Fibroblast of lung (primary cell): Measurements from ENCODE around the gene PTMA.

ENCODE experiments used
- EZH2 ChIP-seq: IDR thresholded peaks from 2 replicates; pipeline ENCODE4 v1.5.1; 2012; ENCODE audit warnings: low read length, control low read depth, mild to moderate bottlenecking; ENCODE audit errors: missing control alignments
- TF ChIP-seq, protein P1 (sequence below), 2 donors: IDR thresholded peaks in 1 of 2; conservative IDR thresholded peaks in 1 of 2; 1 replicate in 1 of 2; 2 replicates in 1 of 2; pipeline ENCODE4 v1.5.1; 2011 to 2012; ENCODE audit warnings: low read length in 2 of 2, control low read depth in 1 of 2, inconsistent platforms in 1 of 2, low read depth in 1 of 2, mild to moderate bottlenecking in 1 of 2

DNA sequence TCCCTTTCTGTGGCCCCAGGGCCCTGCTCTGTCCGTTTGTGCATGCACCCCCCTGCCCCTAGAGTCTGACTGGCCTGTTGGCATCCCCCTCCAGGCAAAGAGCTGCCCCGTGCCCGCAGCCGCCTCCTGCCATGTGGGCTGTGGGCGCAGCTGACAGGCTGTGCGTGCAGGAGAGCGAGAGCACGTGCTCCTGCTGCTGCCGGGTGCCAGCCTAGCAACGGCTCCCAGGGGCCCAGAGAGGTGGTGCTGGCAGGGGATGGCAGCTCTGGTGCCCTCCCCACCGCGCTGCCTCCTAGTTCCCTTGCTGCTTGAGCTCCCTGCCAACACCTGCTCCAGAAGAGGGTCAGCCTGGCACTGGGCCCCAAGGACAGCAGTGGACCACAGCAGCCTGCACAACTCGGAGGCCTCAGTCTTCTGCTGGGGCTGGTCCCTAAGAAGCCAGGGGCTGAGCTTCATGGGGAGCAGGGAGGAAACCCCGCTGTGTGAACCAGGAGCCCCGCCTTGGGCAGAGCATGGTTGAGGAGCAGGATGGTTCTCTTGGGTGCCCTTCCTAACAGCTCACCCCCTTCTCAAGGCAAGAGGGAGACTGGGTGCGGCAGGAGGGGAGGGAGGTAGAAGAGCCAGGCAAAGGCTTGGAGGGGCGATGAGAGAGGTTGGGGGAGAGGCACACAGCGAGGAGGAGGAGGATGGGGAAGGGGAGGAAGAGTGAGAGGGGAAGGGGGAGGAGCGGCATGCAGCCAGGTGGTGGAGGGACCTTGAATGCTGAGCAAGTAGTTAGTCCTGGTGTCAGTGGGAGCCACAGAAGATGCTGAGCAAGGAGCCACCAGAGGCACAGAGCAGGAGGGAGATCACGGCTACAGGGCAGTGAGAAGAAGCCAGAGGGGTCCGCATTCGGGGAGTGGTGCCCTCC lies 23.8 kb upstream of the PTMA start:
- TF ChIP-seq EZH2 = no peak
- TF ChIP-seq, protein P1, sequence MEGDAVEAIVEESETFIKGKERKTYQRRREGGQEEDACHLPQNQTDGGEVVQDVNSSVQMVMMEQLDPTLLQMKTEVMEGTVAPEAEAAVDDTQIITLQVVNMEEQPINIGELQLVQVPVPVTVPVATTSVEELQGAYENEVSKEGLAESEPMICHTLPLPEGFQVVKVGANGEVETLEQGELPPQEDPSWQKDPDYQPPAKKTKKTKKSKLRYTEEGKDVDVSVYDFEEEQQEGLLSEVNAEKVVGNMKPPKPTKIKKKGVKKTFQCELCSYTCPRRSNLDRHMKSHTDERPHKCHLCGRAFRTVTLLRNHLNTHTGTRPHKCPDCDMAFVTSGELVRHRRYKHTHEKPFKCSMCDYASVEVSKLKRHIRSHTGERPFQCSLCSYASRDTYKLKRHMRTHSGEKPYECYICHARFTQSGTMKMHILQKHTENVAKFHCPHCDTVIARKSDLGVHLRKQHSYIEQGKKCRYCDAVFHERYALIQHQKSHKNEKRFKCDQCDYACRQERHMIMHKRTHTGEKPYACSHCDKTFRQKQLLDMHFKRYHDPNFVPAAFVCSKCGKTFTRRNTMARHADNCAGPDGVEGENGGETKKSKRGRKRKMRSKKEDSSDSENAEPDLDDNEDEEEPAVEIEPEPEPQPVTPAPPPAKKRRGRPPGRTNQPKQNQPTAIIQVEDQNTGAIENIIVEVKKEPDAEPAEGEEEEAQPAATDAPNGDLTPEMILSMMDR (conservative IDR thresholded peaks at IDR 0.05 in 1 of 2, IDR thresholded peaks at IDR 0.05 in 1 of 2; ENCODE audit: low read depth in 1 of 2, low read length in 2 of 2) = no peak
